Measurements from ENCODE around the gene SPARCL1.

DNA sequence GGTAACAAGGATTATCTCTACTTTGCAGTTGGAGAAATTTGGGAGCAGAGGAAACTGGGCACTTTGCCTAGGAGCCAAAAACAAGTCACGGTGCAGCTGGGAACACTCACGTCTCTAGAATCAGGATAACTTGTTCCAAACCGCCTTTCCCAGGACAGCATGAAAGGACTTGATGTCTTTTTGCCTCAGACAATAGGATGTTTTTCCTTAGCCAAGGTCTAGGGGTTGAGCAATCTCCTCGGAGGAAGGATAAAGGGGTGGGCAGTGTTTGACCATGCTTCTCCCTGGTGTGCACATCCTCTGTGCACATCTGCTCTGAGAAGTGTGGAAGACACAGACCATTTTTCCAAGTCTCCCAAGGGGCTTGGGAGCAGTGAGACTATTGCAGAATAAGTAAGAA lies 1.7 kb upstream of the SPARCL1 start:
- TF ChIP-seq, protein P1, sequence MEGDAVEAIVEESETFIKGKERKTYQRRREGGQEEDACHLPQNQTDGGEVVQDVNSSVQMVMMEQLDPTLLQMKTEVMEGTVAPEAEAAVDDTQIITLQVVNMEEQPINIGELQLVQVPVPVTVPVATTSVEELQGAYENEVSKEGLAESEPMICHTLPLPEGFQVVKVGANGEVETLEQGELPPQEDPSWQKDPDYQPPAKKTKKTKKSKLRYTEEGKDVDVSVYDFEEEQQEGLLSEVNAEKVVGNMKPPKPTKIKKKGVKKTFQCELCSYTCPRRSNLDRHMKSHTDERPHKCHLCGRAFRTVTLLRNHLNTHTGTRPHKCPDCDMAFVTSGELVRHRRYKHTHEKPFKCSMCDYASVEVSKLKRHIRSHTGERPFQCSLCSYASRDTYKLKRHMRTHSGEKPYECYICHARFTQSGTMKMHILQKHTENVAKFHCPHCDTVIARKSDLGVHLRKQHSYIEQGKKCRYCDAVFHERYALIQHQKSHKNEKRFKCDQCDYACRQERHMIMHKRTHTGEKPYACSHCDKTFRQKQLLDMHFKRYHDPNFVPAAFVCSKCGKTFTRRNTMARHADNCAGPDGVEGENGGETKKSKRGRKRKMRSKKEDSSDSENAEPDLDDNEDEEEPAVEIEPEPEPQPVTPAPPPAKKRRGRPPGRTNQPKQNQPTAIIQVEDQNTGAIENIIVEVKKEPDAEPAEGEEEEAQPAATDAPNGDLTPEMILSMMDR (IDR thresholded peaks at IDR 0.05; ENCODE audit: low read depth, low read length, poor library complexity, severe bottlenecking), result no peak
- TF ChIP-seq EZH2phosphoT487 (IDR thresholded peaks at IDR 0.05; ENCODE audit: borderline replicate concordance, low read length), result no peak

Measured in DOHH2 (cell line).